Measurements from ENCODE around the gene TFEB.

GRCh38 chr6:41775293-41775882 lies 40.0 kb upstream of the TFEB start:
- TF ChIP-seq CTCF (IDR thresholded peaks at IDR 0.05) (no peak), POLR2A (IDR thresholded peaks at IDR 0.05) (no peak), POLR2AphosphoS5 (IDR thresholded peaks at IDR 0.05) (no peak)
